ENCODE results near the gene ABCA2. TPM values are rescaled to one million over a fixed set of nuclear protein-coding genes. Genes with fewer than 3 reads are reported as not detected.

Gene ABCA2
- total and polyA plus RNA-seq, 4 donors = 2.9 to 15.2 (median 12.3) TPM

GRCh38 chr9:136968333-136969127 is 59.5 kb downstream of the ABCA2 start:
- H3K27ac ChIP-seq (ENCODE audit: low read depth in 1 of 2, low read length in 2 of 2) = no peak overlapping the region
- no peaks in the 10 kb centered on the region for H3K27me3 ChIP-seq (ENCODE audit: control insufficient read depth in 4 of 4, insufficient read depth in 4 of 4, low read length in 3 of 4)
- H3K4me3 ChIP-seq (ENCODE audit: low read depth in 1 of 3, low read length in 3 of 3) = no peak overlapping the region
- H3K9me3 ChIP-seq (ENCODE audit: control insufficient read depth in 4 of 4, low read length in 3 of 4) = no peaks in the 10 kb centered on the region
- peaks cover 0 to 2% (median 0%) of the 10 kb centered on the region in 4 donors for H3K4me1 ChIP-seq (ENCODE audit: control insufficient read depth in 4 of 4, insufficient read depth in 4 of 4, low read length in 3 of 4)
- H3K36me3 ChIP-seq (ENCODE audit: control insufficient read depth in 4 of 4, insufficient read depth in 3 of 4, low read depth in 1 of 4, low read length in 3 of 4) = no peaks in the 10 kb centered on the region
- WGBS = 81% methylated on average over 17 of the region's 17 CpGs
- H3K9ac ChIP-seq (ENCODE audit: low read depth in 1 of 2, low read length in 2 of 2) = no peak overlapping the region
- TF ChIP-seq YY1 (IDR thresholded peaks at IDR 0.05) (no peak), HNF4G (IDR thresholded peaks at IDR 0.05) (no peak), SP1 (IDR thresholded peaks at IDR 0.05) (no peak)
- DNase-seq (ENCODE audit: low spot score) = no peak

- Histone ChIP-seq H3K9ac (ENCODE audit: low read depth in 1 of 2, low read length in 2 of 2) (no peak overlapping the region), H3K27ac (ENCODE audit: low read depth in 1 of 2, low read length in 2 of 2) (no peak overlapping the region), H3K36me3 (ENCODE audit: control insufficient read depth in 4 of 4, insufficient read depth in 3 of 4, low read depth in 1 of 4, low read length in 3 of 4) (no peaks in the 10 kb centered on the region), H3K9me3 (ENCODE audit: control insufficient read depth in 4 of 4, low read length in 3 of 4) (no peaks in the 10 kb centered on the region), H3K27me3 (ENCODE audit: control insufficient read depth in 4 of 4, insufficient read depth in 4 of 4, low read length in 3 of 4) (no peaks in the 10 kb centered on the region), H3K4me3 (ENCODE audit: low read depth in 1 of 3, low read length in 3 of 3) (no peak overlapping the region), H3K4me1 (ENCODE audit: control insufficient read depth in 4 of 4, insufficient read depth in 4 of 4, low read length in 3 of 4) (peaks cover 0 to 2% (median 0%) of the 10 kb centered on the region in 4 donors)
- TF ChIP-seq CTCF (IDR thresholded peaks at IDR 0.05; ENCODE audit: low read depth, low read length, missing input control) (no peak), REST (IDR thresholded peaks at IDR 0.05) (no peak), FOXA1 (IDR thresholded peaks at IDR 0.05) (no peak), HNF4G (IDR thresholded peaks at IDR 0.05) (no peak), GABPA (IDR thresholded peaks at IDR 0.05 in 1 of 2, conservative IDR thresholded peaks at IDR 0.05 in 1 of 2) (no peak), EGR1 (IDR thresholded peaks at IDR 0.05; ENCODE audit: low read depth in 2 of 2) (no peak), TAF1 (conservative IDR thresholded peaks at IDR 0.05) (no peak), ZBTB33 (IDR thresholded peaks at IDR 0.05) (no peak), RAD21 (IDR thresholded peaks at IDR 0.05) (no peak), JUND (IDR thresholded peaks at IDR 0.05) (no peak)
- no peak for DNase-seq (ENCODE audit: low spot score)
- 28% methylated on average over 23 of the region's 23 CpGs for WGBS
Observed at GRCh38 chr9:136965771-136966484, 62.1 kb downstream of the ABCA2 start.

All from liver (tissue), 9 donors.